ENCODE measurements around the gene EIF3B. TPM values are rescaled to one million over a fixed set of nuclear protein-coding genes. Genes with fewer than 3 reads are reported as not detected.

The EIF3B gene
- total and polyA plus RNA-seq, 4 donors, result 28.7 to 95.2 (median 84.7) TPM

- ATAC-seq (ENCODE audit: low FRiP score), result peak; percentile 95
- intact Hi-C loops (cut with DNase I), result loop anchor here in 1 of 2 donors (2.0 to 10.0 kb wide), 2 partner anchors 39 to 779 kb away; partner anchors contain the start of genes PSMG3 and SNX8
- 0 to 1% methylated on average over 26 of the region's 26 CpGs for WGBS, 2 donors
Observed at GRCh38 chr7:2353936-2354185, 766 bp upstream of the EIF3B start.

GRCh38 chr7:2354939-2355704 lies 495 bp downstream of the EIF3B start:
- peak overlapping the region; percentile 83 to 95 for H3K4me3 ChIP-seq (ENCODE audit: low read length in 2 of 2)
- no peak overlapping the region for H3K27ac ChIP-seq (ENCODE audit: low read depth in 1 of 2, low read length in 2 of 2)
- no peaks in the 10 kb centered on the region for H3K27me3 ChIP-seq (ENCODE audit: control insufficient read depth in 1 of 2, insufficient read depth in 2 of 2, low read length in 1 of 2)
- H3K36me3 ChIP-seq (ENCODE audit: control insufficient read depth in 1 of 2, insufficient read depth in 2 of 2, low read length in 1 of 2), result peaks cover 0 to 1% of the 10 kb centered on the region in 2 donors
- no peaks in the 10 kb centered on the region for H3K9me3 ChIP-seq (ENCODE audit: control insufficient read depth, low read length)
- H3K4me1 ChIP-seq (ENCODE audit: control insufficient read depth in 1 of 2, insufficient read depth in 2 of 2, low read length in 2 of 2), result no peaks in the 10 kb centered on the region
- DNase-seq (no peak), ATAC-seq (ENCODE audit: low FRiP score) (no peak)
- intact Hi-C loops (cut with DNase I), result loop anchor here in 1 of 2 donors (2.0 to 10.0 kb wide), 2 partner anchors 40 to 780 kb away; partner anchors contain the start of genes PSMG3 and SNX8
- 1% methylated on average over 84 to 92 of the region's 92 CpGs for WGBS, 2 donors

More at GRCh38 chr7:2353936-2354185, 766 bp upstream of the EIF3B start:
- H3K9me3 ChIP-seq (ENCODE audit: control insufficient read depth, low read length), result no peaks in the 10 kb centered on the region
- peak overlapping the region; percentile 16 to 27 for H3K4me3 ChIP-seq (ENCODE audit: low read length in 2 of 2)
- no peaks in the 10 kb centered on the region for H3K4me1 ChIP-seq (ENCODE audit: control insufficient read depth in 1 of 2, insufficient read depth in 2 of 2, low read length in 2 of 2)
- peak overlapping the region; percentile 84 to 91 for H3K27ac ChIP-seq (ENCODE audit: low read depth in 1 of 2, low read length in 2 of 2)
- peak; percentile 93 to 96 for DNase-seq
- no peaks in the 10 kb centered on the region for H3K36me3 ChIP-seq (ENCODE audit: control insufficient read depth in 1 of 2, insufficient read depth in 2 of 2, low read length in 1 of 2)
- no peaks in the 10 kb centered on the region for H3K27me3 ChIP-seq (ENCODE audit: control insufficient read depth in 1 of 2, insufficient read depth in 2 of 2, low read length in 1 of 2)

GRCh38 chr7:2355705-2356008 lies 1.0 kb downstream of the EIF3B start:
- H3K4me1 ChIP-seq (ENCODE audit: control insufficient read depth in 1 of 2, insufficient read depth in 2 of 2, low read length in 2 of 2), result no peaks in the 10 kb centered on the region

GRCh38 chr7:2357165-2357564 lies 2.5 kb downstream of the EIF3B start:
- H3K4me3 ChIP-seq (ENCODE audit: low read length in 2 of 2), result no peak overlapping the region
- H3K36me3 ChIP-seq (ENCODE audit: control insufficient read depth in 1 of 2, insufficient read depth in 2 of 2, low read length in 1 of 2), result peaks cover 0 to 9% of the 10 kb centered on the region in 2 donors
- no peaks in the 10 kb centered on the region for H3K27me3 ChIP-seq (ENCODE audit: control insufficient read depth in 1 of 2, insufficient read depth in 2 of 2, low read length in 1 of 2)
- no peaks in the 10 kb centered on the region for H3K4me1 ChIP-seq (ENCODE audit: control insufficient read depth in 1 of 2, insufficient read depth in 2 of 2, low read length in 2 of 2)
- DNase-seq (no peak), ATAC-seq (ENCODE audit: low FRiP score) (no peak)
- H3K27ac ChIP-seq (ENCODE audit: low read depth in 1 of 2, low read length in 2 of 2), result no peak overlapping the region
- no peaks in the 10 kb centered on the region for H3K9me3 ChIP-seq (ENCODE audit: control insufficient read depth, low read length)
- WGBS, 2 donors, result 72 to 81% methylated on average over 8 of the region's 8 CpGs
- intact Hi-C loops (cut with DNase I), result loop anchor here in 1 of 2 donors (10.0 kb wide), 1 partner anchor 782 kb away; the partner anchor contains the start of gene PSMG3

More at GRCh38 chr7:2355705-2356008, 1.0 kb downstream of the EIF3B start:
- no peak for DNase-seq
- H3K36me3 ChIP-seq (ENCODE audit: control insufficient read depth in 1 of 2, insufficient read depth in 2 of 2, low read length in 1 of 2), result peaks cover 0 to 4% of the 10 kb centered on the region in 2 donors
- intact Hi-C loops (cut with DNase I), result loop anchor here in 1 of 2 donors (2.0 to 10.0 kb wide), 2 partner anchors 41 to 781 kb away; partner anchors contain the start of genes PSMG3 and SNX8
- peak overlapping the region; percentile 83 to 95 for H3K4me3 ChIP-seq (ENCODE audit: low read length in 2 of 2)
- no peak overlapping the region for H3K27ac ChIP-seq (ENCODE audit: low read depth in 1 of 2, low read length in 2 of 2)
- no peaks in the 10 kb centered on the region for H3K27me3 ChIP-seq (ENCODE audit: control insufficient read depth in 1 of 2, insufficient read depth in 2 of 2, low read length in 1 of 2)
- no peaks in the 10 kb centered on the region for H3K9me3 ChIP-seq (ENCODE audit: control insufficient read depth, low read length)
- no peak for ATAC-seq (ENCODE audit: low FRiP score)
- 4% methylated on average over 9 of the region's 9 CpGs for WGBS, 2 donors

- H3K27me3 ChIP-seq (ENCODE audit: control insufficient read depth in 1 of 2, insufficient read depth in 2 of 2, low read length in 1 of 2), result no peaks in the 10 kb centered on the region
- DNase-seq, result no peak
- WGBS, 2 donors, result 67 to 71% methylated on average over 6 of the region's 6 CpGs
- peaks cover 0 to 9% of the 10 kb centered on the region in 2 donors for H3K36me3 ChIP-seq (ENCODE audit: control insufficient read depth in 1 of 2, insufficient read depth in 2 of 2, low read length in 1 of 2)
- ATAC-seq (ENCODE audit: low FRiP score), result no peak
- no peaks in the 10 kb centered on the region for H3K4me1 ChIP-seq (ENCODE audit: control insufficient read depth in 1 of 2, insufficient read depth in 2 of 2, low read length in 2 of 2)
- intact Hi-C loops (cut with DNase I), result loop anchor here in 1 of 2 donors (10.0 kb wide), 1 partner anchor 783 kb away; the partner anchor contains the start of gene PSMG3
- no peak overlapping the region for H3K27ac ChIP-seq (ENCODE audit: low read depth in 1 of 2, low read length in 2 of 2)
- no peaks in the 10 kb centered on the region for H3K9me3 ChIP-seq (ENCODE audit: control insufficient read depth, low read length)
- H3K4me3 ChIP-seq (ENCODE audit: low read length in 2 of 2), result no peak overlapping the region
Observed at GRCh38 chr7:2357571-2357970, 2.9 kb downstream of the EIF3B start.

GRCh38 chr7:2358968-2359527 lies 4.4 kb downstream of the EIF3B start:
- H3K27me3 ChIP-seq (ENCODE audit: control insufficient read depth in 1 of 2, insufficient read depth in 2 of 2, low read length in 1 of 2), result no peaks in the 10 kb centered on the region
- intact Hi-C loops (cut with DNase I), result loop anchor here in 1 of 2 donors (10.0 kb wide), 1 partner anchor 784 kb away; the partner anchor contains the start of gene PSMG3
- ATAC-seq (ENCODE audit: low FRiP score) (no peak), DNase-seq (no peak)
- no peak overlapping the region for H3K4me3 ChIP-seq (ENCODE audit: low read length in 2 of 2)
- peaks cover 0 to 12% of the 10 kb centered on the region in 2 donors for H3K36me3 ChIP-seq (ENCODE audit: control insufficient read depth in 1 of 2, insufficient read depth in 2 of 2, low read length in 1 of 2)
- no peaks in the 10 kb centered on the region for H3K9me3 ChIP-seq (ENCODE audit: control insufficient read depth, low read length)
- no peaks in the 10 kb centered on the region for H3K4me1 ChIP-seq (ENCODE audit: control insufficient read depth in 1 of 2, insufficient read depth in 2 of 2, low read length in 2 of 2)
- H3K27ac ChIP-seq (ENCODE audit: low read depth in 1 of 2, low read length in 2 of 2), result no peak overlapping the region
- 46 to 55% methylated on average over 8 of the region's 8 CpGs for WGBS, 2 donors

- DNase-seq, result no peak
- Histone ChIP-seq H3K36me3 (ENCODE audit: control insufficient read depth in 1 of 2, insufficient read depth in 2 of 2, low read length in 1 of 2) (peaks cover 2 to 14% of the 10 kb centered on the region in 2 donors), H3K4me1 (ENCODE audit: control insufficient read depth in 1 of 2, insufficient read depth in 2 of 2, low read length in 2 of 2) (no peaks in the 10 kb centered on the region), H3K4me3 (ENCODE audit: low read length in 2 of 2) (no peak overlapping the region), H3K9me3 (ENCODE audit: control insufficient read depth, low read length) (no peaks in the 10 kb centered on the region), H3K27me3 (ENCODE audit: control insufficient read depth in 1 of 2, insufficient read depth in 2 of 2, low read length in 1 of 2) (no peaks in the 10 kb centered on the region), H3K27ac (ENCODE audit: low read depth in 1 of 2, low read length in 2 of 2) (no peak overlapping the region)
- intact Hi-C loops (cut with DNase I), result loop anchor here in 1 of 2 donors (10.0 kb wide), 1 partner anchor 785 kb away; the partner anchor contains the start of gene PSMG3
- 86 to 88% methylated on average over 11 of the region's 11 CpGs for WGBS, 2 donors
- ATAC-seq (ENCODE audit: low FRiP score), result no peak
Observed at GRCh38 chr7:2359610-2360009, 5.0 kb downstream of the EIF3B start.

GRCh38 chr7:2360796-2361195 lies 6.2 kb downstream of the EIF3B start:
- H3K36me3 ChIP-seq (ENCODE audit: control insufficient read depth in 1 of 2, insufficient read depth in 2 of 2, low read length in 1 of 2), result peaks cover 2 to 14% of the 10 kb centered on the region in 2 donors
- ATAC-seq (ENCODE audit: low FRiP score) (no peak), DNase-seq (no peak)
- no peaks in the 10 kb centered on the region for H3K27me3 ChIP-seq (ENCODE audit: control insufficient read depth in 1 of 2, insufficient read depth in 2 of 2, low read length in 1 of 2)
- 64 to 65% methylated on average over 6 of the region's 6 CpGs for WGBS, 2 donors
- H3K4me1 ChIP-seq (ENCODE audit: control insufficient read depth in 1 of 2, insufficient read depth in 2 of 2, low read length in 2 of 2), result no peaks in the 10 kb centered on the region
- no peak overlapping the region for H3K27ac ChIP-seq (ENCODE audit: low read depth in 1 of 2, low read length in 2 of 2)
- intact Hi-C loops (cut with DNase I), result no loop called here
- no peak overlapping the region for H3K4me3 ChIP-seq (ENCODE audit: low read length in 2 of 2)
- H3K9me3 ChIP-seq (ENCODE audit: control insufficient read depth, low read length), result no peaks in the 10 kb centered on the region

Measured in aorta (tissue), 5 donors.